Measurements from ENCODE around the gene ENAH. TPM values are rescaled to one million over a fixed set of nuclear protein-coding genes. Genes with fewer than 3 reads are reported as not detected.

Gene ENAH
- total RNA-seq, 1 experiment from 2014 or later = 285 TPM

GRCh38 chr1:225549821-225550220 lies 103.1 kb downstream of the ENAH start:
- Mint-ChIP-seq H3K27me3 (ENCODE audit: low read depth) (no peaks in the 10 kb centered on the region), H3K4me1 (peaks cover 2 to 6% of the 10 kb centered on the region in 2 experiments; a peak in 1 of 4 replicates), H3K4me3 (no peak overlapping the region), H3K9me3 (no peaks in the 10 kb centered on the region), H3K36me3 (ENCODE audit: insufficient read depth in 1 of 3, low read depth in 3 of 3) (peaks cover 19 to 44% (median 38%) of the 10 kb centered on the region in 3 experiments; a peak in 6 of 7 replicates), H3K27ac (peak overlapping the region in 1 of 3 experiments; percentile 3; a peak in 1 of 7 replicates)
- Histone ChIP-seq H3K14ac (ENCODE audit: insufficient read depth, low read length) (no peak overlapping the region), H2AK5ac (ENCODE audit: insufficient read length, low read length) (no peak overlapping the region), H3K9ac (ENCODE audit: extremely low read depth, insufficient read length, low read length) (no peak overlapping the region), H4K91ac (ENCODE audit: insufficient read length, low read depth, low read length) (no peak overlapping the region), H3K4me1 (ENCODE audit: insufficient read depth, low read length) (no peaks in the 10 kb centered on the region), H3K9me3 (ENCODE audit: control insufficient read depth, low read depth, low read length) (no peaks in the 10 kb centered on the region), H2BK20ac (ENCODE audit: low read depth, low read length, poor library complexity, severe bottlenecking) (no peak overlapping the region), H3K27ac (ENCODE audit: insufficient read length, low read depth, low read length) (no peak overlapping the region), H3K79me1 (ENCODE audit: insufficient read depth, low read depth, low read length, poor library complexity, severe bottlenecking) (peaks cover 3% of the 10 kb centered on the region), H3K56ac (ENCODE audit: insufficient read length, low read depth, low read length) (no peak overlapping the region), H2BK5ac (ENCODE audit: insufficient read length, low read length) (no peak overlapping the region), H2AFZ (ENCODE audit: low read length) (no peak overlapping the region), H3K23me2 (ENCODE audit: insufficient read length, low read depth, low read length, poor library complexity, severe bottlenecking) (no peaks in the 10 kb centered on the region), H3K79me2 (ENCODE audit: insufficient read depth, low read length) (peaks cover 13% of the 10 kb centered on the region; the same call in 1 of the 2 replicates), H2BK15ac (ENCODE audit: low read depth, low read length) (no peak overlapping the region), H3K4ac (ENCODE audit: low read depth, low read length) (no peak overlapping the region), H4K8ac (replicated peaks; ENCODE audit: insufficient read length, low read depth, low read length) (no peak overlapping the region), H3K23ac (ENCODE audit: insufficient read length, low read depth, low read length) (no peak overlapping the region), H2BK120ac (ENCODE audit: low read depth, low read length, poor library complexity, severe bottlenecking) (no peak overlapping the region), H3K18ac (ENCODE audit: insufficient read length, low read depth, low read length) (no peak overlapping the region), H3K27me3 (ENCODE audit: insufficient read depth, low read length) (no peaks in the 10 kb centered on the region), H3K4me2 (ENCODE audit: insufficient read depth, insufficient read length, low read length) (no peak overlapping the region), H3T11ph (ENCODE audit: low read length) (no peak overlapping the region), H4K5ac (ENCODE audit: insufficient read length, low read depth, low read length) (no peak overlapping the region), H4K20me1 (ENCODE audit: control insufficient read depth, insufficient read depth, insufficient read length) (no peaks in the 10 kb centered on the region), H2BK12ac (ENCODE audit: insufficient read length, low read depth, low read length) (no peak overlapping the region)
- no CpG with 5 or more reads among the region's 2 CpGs for WGBS (ENCODE audit: extremely low coverage, insufficient read length, low lambda C conversion rate)
- TF ChIP-seq, protein P1, sequence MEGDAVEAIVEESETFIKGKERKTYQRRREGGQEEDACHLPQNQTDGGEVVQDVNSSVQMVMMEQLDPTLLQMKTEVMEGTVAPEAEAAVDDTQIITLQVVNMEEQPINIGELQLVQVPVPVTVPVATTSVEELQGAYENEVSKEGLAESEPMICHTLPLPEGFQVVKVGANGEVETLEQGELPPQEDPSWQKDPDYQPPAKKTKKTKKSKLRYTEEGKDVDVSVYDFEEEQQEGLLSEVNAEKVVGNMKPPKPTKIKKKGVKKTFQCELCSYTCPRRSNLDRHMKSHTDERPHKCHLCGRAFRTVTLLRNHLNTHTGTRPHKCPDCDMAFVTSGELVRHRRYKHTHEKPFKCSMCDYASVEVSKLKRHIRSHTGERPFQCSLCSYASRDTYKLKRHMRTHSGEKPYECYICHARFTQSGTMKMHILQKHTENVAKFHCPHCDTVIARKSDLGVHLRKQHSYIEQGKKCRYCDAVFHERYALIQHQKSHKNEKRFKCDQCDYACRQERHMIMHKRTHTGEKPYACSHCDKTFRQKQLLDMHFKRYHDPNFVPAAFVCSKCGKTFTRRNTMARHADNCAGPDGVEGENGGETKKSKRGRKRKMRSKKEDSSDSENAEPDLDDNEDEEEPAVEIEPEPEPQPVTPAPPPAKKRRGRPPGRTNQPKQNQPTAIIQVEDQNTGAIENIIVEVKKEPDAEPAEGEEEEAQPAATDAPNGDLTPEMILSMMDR (conservative IDR thresholded peaks at IDR 0.05) = no peak
- no peak for DNase-seq
